K562 (cell line): Measurements from ENCODE around the gene TMEM273. TPM values are rescaled to one million over a fixed set of nuclear protein-coding genes. Genes with fewer than 3 reads are reported as not detected.

Experiments
- ARID1B ChIP-seq: fragments of 450-650 bp; IDR thresholded peaks from 2 replicates; pipeline ENCODE4 v1.6.1; 2016; ENCODE audit warnings: antibody characterized with exemption, mild to moderate bottlenecking, inconsistent platforms
- BDP1 ChIP-seq: IDR thresholded peaks from 3 replicates; pipeline ENCODE4 v1.6.1; 2011; ENCODE audit not compliant: insufficient read length, insufficient read depth
- BMI1 ChIP-seq: fragments of 150-350 bp; IDR thresholded peaks from 2 replicates; pipeline ENCODE4 v1.6.1; 2014; ENCODE audit warnings: low read length
- BRCA1 ChIP-seq, 2 experiments: fragments of 450-650 bp in 1 of 2; sonication (generic) in 1 of 2; formaldehyde crosslinking in 1 of 2; IDR thresholded peaks; 2 replicates each; pipeline versions ENCODE4 v1.5.0 to v1.6.1; 2017 to 2020; ENCODE audit warnings: mild to moderate bottlenecking in 1 of 2, missing genetic modification reagents in 1 of 2
- CCNT2 ChIP-seq: IDR thresholded peaks from 2 replicates; pipeline ENCODE4 v1.6.1; 2011; ENCODE audit warnings: borderline replicate concordance, low read depth, mild to moderate bottlenecking, moderate library complexity, mixed read lengths, low read length; ENCODE audit not compliant: insufficient read length; ENCODE audit errors: extremely low read depth
- DNMT1 ChIP-seq: fragments of 450-650 bp; IDR thresholded peaks from 2 replicates; pipeline ENCODE4 v1.6.1; 2016; ENCODE audit warnings: antibody characterized with exemption, mild to moderate bottlenecking
- FOXK1 ChIP-seq: sonication (generic); formaldehyde crosslinking; IDR thresholded peaks from 2 replicates; pipeline ENCODE4 v1.8.0; 2022; ENCODE audit warnings: missing genetic modification reagents, mild to moderate bottlenecking, borderline replicate concordance
- KLF13 ChIP-seq: fragments of 450-650 bp; IDR thresholded peaks from 2 replicates; pipeline ENCODE4 v1.6.1; 2016; ENCODE audit warnings: missing genetic modification characterization, low read depth, mild to moderate bottlenecking, missing compliant biosample characterization, moderate library complexity, borderline replicate concordance
- KLF16 ChIP-seq: IDR thresholded peaks from 2 replicates; pipeline ENCODE4 v1.6.1; 2016; ENCODE audit warnings: antibody characterized with exemption
- MAFK ChIP-seq: IDR thresholded peaks from 2 replicates; pipeline ENCODE4 v1.6.1; 2011; ENCODE audit warnings: low read length, improper control_type of control experiment
- MAZ ChIP-seq, 2 experiments: fragments of 450-650 bp in 1 of 2; sonication (generic) in 1 of 2; formaldehyde crosslinking; IDR thresholded peaks in 1 of 2; conservative IDR thresholded peaks in 1 of 2; 2 replicates each; pipeline versions ENCODE4 v1.4.0 to v1.5.0; 2020; ENCODE audit warnings: mild to moderate bottlenecking in 1 of 2, missing genetic modification reagents in 1 of 2
- MIER1 ChIP-seq: fragments of 450-650 bp; IDR thresholded peaks from 2 replicates; pipeline ENCODE4 v1.6.1; 2016; ENCODE audit warnings: antibody characterized with exemption, mild to moderate bottlenecking, low read depth
- PRMT5 ChIP-seq: sonication (generic); formaldehyde crosslinking; IDR thresholded peaks from 2 replicates; pipeline ENCODE4 v1.5.0; 2020; ENCODE audit warnings: missing genetic modification reagents
- SMAD3 ChIP-seq: fragments of 450-650 bp; formaldehyde crosslinking; conservative IDR thresholded peaks from 2 replicates; pipeline ENCODE4 v1.4.0; 2020; ENCODE audit warnings: mild to moderate bottlenecking
- STAT5A ChIP-seq: IDR thresholded peaks from 2 replicates; pipeline ENCODE4 v1.6.1; 2012; ENCODE audit warnings: low read length, inconsistent platforms, borderline replicate concordance
- TCF7L2 ChIP-seq: fragments of 150-350 bp; IDR thresholded peaks from 2 replicates; pipeline ENCODE4 v1.6.1; 2016; ENCODE audit warnings: low read depth, mild to moderate bottlenecking, low read length, moderate library complexity
- TCFL5 ChIP-seq: fragments of 250-450 bp; sonication (Bioruptor Pico); conservative IDR thresholded peaks from 2 replicates; pipeline ENCODE4 v1.6.1; 2021; ENCODE audit warnings: mild to moderate bottlenecking, moderate library complexity, matching md5 sums
- ZBTB7A ChIP-seq: IDR thresholded peaks from 2 replicates; pipeline ENCODE4 v1.6.1; 2011; ENCODE audit warnings: low read depth, mild to moderate bottlenecking, low read length, moderate library complexity, borderline replicate concordance; ENCODE audit not compliant: control insufficient read depth
- ZNF175 ChIP-seq: fragments of 200-800 bp; sonication (Bioruptor generic); IDR thresholded peaks from 2 replicates; pipeline ENCODE4 v1.6.1; 2016; ENCODE audit warnings: low read depth, mild to moderate bottlenecking, missing genetic modification characterization, missing compliant biosample characterization
- ZNF408 ChIP-seq: fragments of 250-450 bp; sonication (Bioruptor Pico); IDR thresholded peaks from 2 replicates; pipeline ENCODE4 v1.4.0; 2020; ENCODE audit warnings: low read depth, mild to moderate bottlenecking, moderate library complexity
- ZNF695 ChIP-seq: fragments of 450-650 bp; formaldehyde crosslinking; IDR thresholded peaks from 2 replicates; pipeline ENCODE4 v1.4.0; 2020; ENCODE audit warnings: mild to moderate bottlenecking, moderate library complexity
- ZNF696 ChIP-seq: fragments of 250-450 bp; sonication (Bioruptor Pico); conservative IDR thresholded peaks from 2 replicates; pipeline ENCODE4 v1.4.0; 2020; ENCODE audit warnings: mild to moderate bottlenecking, moderate library complexity
- ZNF785 ChIP-seq: fragments of 250-450 bp; sonication (Bioruptor Pico); IDR thresholded peaks from 2 replicates; pipeline ENCODE4 v1.4.0; 2020; ENCODE audit warnings: mild to moderate bottlenecking
- ZSCAN32 ChIP-seq: fragments of 450-650 bp; formaldehyde crosslinking; IDR thresholded peaks from 2 replicates; pipeline ENCODE4 v1.4.0; 2020; ENCODE audit warnings: mild to moderate bottlenecking, moderate library complexity
- ZZZ3 ChIP-seq: fragments of 450-650 bp; IDR thresholded peaks from 2 replicates; pipeline ENCODE4 v1.6.1; 2016; ENCODE audit warnings: antibody characterized with exemption, mild to moderate bottlenecking, moderate library complexity
- polyA plus RNA-seq, 8 experiments: library from polyadenylated mRNA; depleted of rRNA in 4 of 8; stranded (reverse) in 5 of 8; unstranded in 3 of 8; fragments of >200 nt; fragmentation: Nextera tagmentation in 2 of 8; fragmentation: Illumina TruSeq in 1 of 8; extraction: Ambion mirVana in 2 of 8; extraction: Trizol in 1 of 8; gene quantifications; 2 replicates each; pipeline versions ENCODE4 v1.2.1 to v1.2.3, GENCODE V29; 2011 to 2014; ENCODE audit warnings: inconsistent platforms in 1 of 8, missing spikeins in 1 of 8
- total RNA-seq, 7 experiments: library from RNA; depleted of rRNA in 6 of 7; stranded (reverse); fragments of >200 nt in 6 of 7; fragmentation: Illumina TruSeq in 2 of 7; extraction: Trizol in 2 of 7; gene quantifications; 2 replicates each; pipeline versions ENCODE4 v1.2.1 to v1.2.3, GENCODE V29; 2011 to 2021; ENCODE audit warnings: low replicate concordance in 1 of 7
- TF ChIP-seq, protein P1 (sequence below), 2 experiments: fragments of 200-800 bp in 1 of 2; sonication (Bioruptor generic) in 1 of 2; sonication (generic) in 1 of 2; formaldehyde crosslinking in 1 of 2; IDR thresholded peaks in 1 of 2; conservative IDR thresholded peaks in 1 of 2; 2 replicates each; pipeline versions ENCODE4 v1.5.0 to v1.6.1; 2016 to 2020; ENCODE audit warnings: missing compliant biosample characterization in 1 of 2, missing genetic modification characterization in 1 of 2, missing genetic modification reagents in 1 of 2
- TF ChIP-seq, protein P2 (sequence below): IDR thresholded peaks from 2 replicates; pipeline ENCODE4 v1.6.1; 2011; ENCODE audit warnings: borderline replicate concordance, low read depth, mild to moderate bottlenecking, moderate library complexity, low read length; ENCODE audit not compliant: insufficient read depth, poor library complexity, severe bottlenecking

Gene TMEM273
- total and polyA plus RNA-seq, 9 of the 15 experiments (the other 6 are each of a cell fraction or from before 2014, with no cell fraction given): 39.2 to 131 (median 95.6) TPM

- TF ChIP-seq TCF7L2: no peak
- no peak for TF ChIP-seq ZNF175 (CRISPR knock-in tag)
- TF ChIP-seq DNMT1: no peak
- no peak for TF ChIP-seq BRCA1 (IDR thresholded peaks at IDR 0.05)
- no peak for TF ChIP-seq BRCA1 (CRISPR knock-in tag; IDR thresholded peaks at IDR 0.05)
- peak; percentile 94 for TF ChIP-seq ZBTB7A
- no peak for TF ChIP-seq MAFK
- no peak for TF ChIP-seq ZNF408
- TF ChIP-seq BDP1: no peak
- no peak for TF ChIP-seq KLF13 (tag)
- no peak for TF ChIP-seq TCFL5
- TF ChIP-seq, protein P1, sequence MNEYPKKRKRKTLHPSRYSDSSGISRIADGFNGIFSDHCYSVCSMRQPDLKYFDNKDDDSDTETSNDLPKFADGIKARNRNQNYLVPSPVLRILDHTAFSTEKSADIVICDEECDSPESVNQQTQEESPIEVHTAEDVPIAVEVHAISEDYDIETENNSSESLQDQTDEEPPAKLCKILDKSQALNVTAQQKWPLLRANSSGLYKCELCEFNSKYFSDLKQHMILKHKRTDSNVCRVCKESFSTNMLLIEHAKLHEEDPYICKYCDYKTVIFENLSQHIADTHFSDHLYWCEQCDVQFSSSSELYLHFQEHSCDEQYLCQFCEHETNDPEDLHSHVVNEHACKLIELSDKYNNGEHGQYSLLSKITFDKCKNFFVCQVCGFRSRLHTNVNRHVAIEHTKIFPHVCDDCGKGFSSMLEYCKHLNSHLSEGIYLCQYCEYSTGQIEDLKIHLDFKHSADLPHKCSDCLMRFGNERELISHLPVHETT (CRISPR knock-in tag; conservative IDR thresholded peaks at IDR 0.05 in 1 of 2, IDR thresholded peaks at IDR 0.05 in 1 of 2): no peak
- TF ChIP-seq PRMT5: no peak
- TF ChIP-seq MAZ (CRISPR knock-in tag; conservative IDR thresholded peaks at IDR 0.05 in 1 of 2, IDR thresholded peaks at IDR 0.05 in 1 of 2): no peak
- TF ChIP-seq SMAD3 (CRISPR knock-in tag): no peak
- no peak for TF ChIP-seq ZSCAN32 (CRISPR knock-in tag)
- no peak for TF ChIP-seq FOXK1 (CRISPR knock-in tag)
- peak; percentile 43; the same call in 1 of the 2 replicates for TF ChIP-seq ARID1B
- no peak for TF ChIP-seq MIER1
- no peak for TF ChIP-seq ZZZ3
- TF ChIP-seq, protein P2, sequence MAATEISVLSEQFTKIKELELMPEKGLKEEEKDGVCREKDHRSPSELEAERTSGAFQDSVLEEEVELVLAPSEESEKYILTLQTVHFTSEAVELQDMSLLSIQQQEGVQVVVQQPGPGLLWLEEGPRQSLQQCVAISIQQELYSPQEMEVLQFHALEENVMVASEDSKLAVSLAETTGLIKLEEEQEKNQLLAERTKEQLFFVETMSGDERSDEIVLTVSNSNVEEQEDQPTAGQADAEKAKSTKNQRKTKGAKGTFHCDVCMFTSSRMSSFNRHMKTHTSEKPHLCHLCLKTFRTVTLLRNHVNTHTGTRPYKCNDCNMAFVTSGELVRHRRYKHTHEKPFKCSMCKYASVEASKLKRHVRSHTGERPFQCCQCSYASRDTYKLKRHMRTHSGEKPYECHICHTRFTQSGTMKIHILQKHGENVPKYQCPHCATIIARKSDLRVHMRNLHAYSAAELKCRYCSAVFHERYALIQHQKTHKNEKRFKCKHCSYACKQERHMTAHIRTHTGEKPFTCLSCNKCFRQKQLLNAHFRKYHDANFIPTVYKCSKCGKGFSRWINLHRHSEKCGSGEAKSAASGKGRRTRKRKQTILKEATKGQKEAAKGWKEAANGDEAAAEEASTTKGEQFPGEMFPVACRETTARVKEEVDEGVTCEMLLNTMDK: no peak
- TF ChIP-seq ZNF785 (CRISPR knock-in tag): no peak
- peak; percentile 50; the same call in 1 of the 2 replicates for TF ChIP-seq KLF16
- no peak for TF ChIP-seq STAT5A
- no peak for TF ChIP-seq CCNT2
- no peak for TF ChIP-seq ZNF696 (CRISPR knock-in tag)
- no peak for TF ChIP-seq BMI1
- no peak for TF ChIP-seq ZNF695 (CRISPR knock-in tag)
Measured at GRCh38 chr10:49164559-49165188, 23.5 kb downstream of the TMEM273 start (continued).
